A673 (cell line): ENCODE data around the gene FBLIM1.

ENCODE experiments used
- EZH2 ChIP-seq: fragments of 200-600 bp; sonication (generic); IDR thresholded peaks from 2 replicates; pipeline ENCODE4 v1.6.1; 2017; ENCODE audit warnings: borderline replicate concordance, low read depth, mild to moderate bottlenecking, mixed read lengths, antibody characterized with exemption, low read length; ENCODE audit not compliant: poor library complexity, severe bottlenecking
- TF ChIP-seq, protein P1 (sequence below): fragments of 300-800, 200-600 bp; sonication (generic); conservative IDR thresholded peaks from 2 replicates; pipeline ENCODE4 v1.5.1; 2017; ENCODE audit warnings: low read depth, mild to moderate bottlenecking, antibody characterized with exemption, low read length, moderate library complexity, mixed read lengths

GRCh38 chr1:15802234-15802965 is 43.8 kb downstream of the FBLIM1 start:
- TF ChIP-seq, protein P1, sequence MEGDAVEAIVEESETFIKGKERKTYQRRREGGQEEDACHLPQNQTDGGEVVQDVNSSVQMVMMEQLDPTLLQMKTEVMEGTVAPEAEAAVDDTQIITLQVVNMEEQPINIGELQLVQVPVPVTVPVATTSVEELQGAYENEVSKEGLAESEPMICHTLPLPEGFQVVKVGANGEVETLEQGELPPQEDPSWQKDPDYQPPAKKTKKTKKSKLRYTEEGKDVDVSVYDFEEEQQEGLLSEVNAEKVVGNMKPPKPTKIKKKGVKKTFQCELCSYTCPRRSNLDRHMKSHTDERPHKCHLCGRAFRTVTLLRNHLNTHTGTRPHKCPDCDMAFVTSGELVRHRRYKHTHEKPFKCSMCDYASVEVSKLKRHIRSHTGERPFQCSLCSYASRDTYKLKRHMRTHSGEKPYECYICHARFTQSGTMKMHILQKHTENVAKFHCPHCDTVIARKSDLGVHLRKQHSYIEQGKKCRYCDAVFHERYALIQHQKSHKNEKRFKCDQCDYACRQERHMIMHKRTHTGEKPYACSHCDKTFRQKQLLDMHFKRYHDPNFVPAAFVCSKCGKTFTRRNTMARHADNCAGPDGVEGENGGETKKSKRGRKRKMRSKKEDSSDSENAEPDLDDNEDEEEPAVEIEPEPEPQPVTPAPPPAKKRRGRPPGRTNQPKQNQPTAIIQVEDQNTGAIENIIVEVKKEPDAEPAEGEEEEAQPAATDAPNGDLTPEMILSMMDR, result no peak
- no peak for TF ChIP-seq EZH2
